HG02973 (cell line): ENCODE data around the gene LIM2.

Experiments used
- ATAC-seq: cut with Tn5 transposase; IDR thresholded peaks from one replicate; pipeline ENCODE4 v1.9.1; 2021; ENCODE audit warnings: moderate library complexity; ENCODE audit not compliant: unreplicated experiment

The LIM2 gene

GRCh38 chr19:51341976-51342580 lies 45.7 kb downstream of the LIM2 start, which contains the start of gene VSIG10L:
VSIG10L (minus strand) TSS chr19:51342139; CDS start chr19:51342124, 15 bp downstream.
- ATAC-seq = no peak

- ATAC-seq = no peak
Measured at GRCh38 chr19:51341066-51341465, 46.7 kb downstream of the LIM2 start.

- ATAC-seq = peak; percentile 39
Measured at GRCh38 chr19:51339687-51340656, 47.8 kb downstream of the LIM2 start.

GRCh38 chr19:51339313-51339686 lies 48.5 kb downstream of the LIM2 start:
- peak; percentile 1 for ATAC-seq

- ATAC-seq = peak; percentile 63
Measured at GRCh38 chr19:51338563-51339312, 49.0 kb downstream of the LIM2 start.

- no peak for ATAC-seq
Measured at GRCh38 chr19:51337861-51338562, 49.8 kb downstream of the LIM2 start.

GRCh38 chr19:51337141-51337860 lies 50.5 kb downstream of the LIM2 start:
- no peak for ATAC-seq

- ATAC-seq = no peak
Measured at GRCh38 chr19:51333836-51334460, 53.8 kb downstream of the LIM2 start.

- no peak for ATAC-seq
Measured at GRCh38 chr19:51331716-51332115, 56.1 kb downstream of the LIM2 start.

GRCh38 chr19:51331193-51331592 lies 56.6 kb downstream of the LIM2 start:
- no peak for ATAC-seq

- ATAC-seq = no peak
Measured at GRCh38 chr19:51330366-51330765, 57.4 kb downstream of the LIM2 start.
